ENCODE data around the gene SEL1L2.

Gene SEL1L2

GRCh38 chr20:13930281-13930680 is 60.1 kb downstream of the SEL1L2 start:
- no peak for DNase-seq (ENCODE audit: extremely low read depth, low read depth)
- TF ChIP-seq CTCF (IDR thresholded peaks at IDR 0.05; ENCODE audit: low read depth, low read length), result no peak

- TF ChIP-seq CTCF (IDR thresholded peaks at IDR 0.05; ENCODE audit: low read depth, low read length), result no peak
- no peak for DNase-seq (ENCODE audit: extremely low read depth, low read depth)
Measured at GRCh38 chr20:13929836-13930235, 60.6 kb downstream of the SEL1L2 start.

GRCh38 chr20:13928901-13929300 is 61.5 kb downstream of the SEL1L2 start:
- TF ChIP-seq CTCF (IDR thresholded peaks at IDR 0.05; ENCODE audit: low read depth, low read length), result no peak
- no peak for DNase-seq (ENCODE audit: extremely low read depth, low read depth)

- no peak for DNase-seq (ENCODE audit: extremely low read depth, low read depth)
- TF ChIP-seq CTCF (IDR thresholded peaks at IDR 0.05; ENCODE audit: low read depth, low read length), result no peak
Measured at GRCh38 chr20:13927171-13927570, 63.2 kb downstream of the SEL1L2 start.

GRCh38 chr20:13922241-13922640 is 68.2 kb downstream of the SEL1L2 start:
- DNase-seq (ENCODE audit: extremely low read depth, low read depth), result no peak
- no peak for TF ChIP-seq CTCF (IDR thresholded peaks at IDR 0.05; ENCODE audit: low read depth, low read length)

- DNase-seq (ENCODE audit: extremely low read depth, low read depth), result no peak
- no peak for TF ChIP-seq CTCF (IDR thresholded peaks at IDR 0.05; ENCODE audit: low read depth, low read length)
Measured at GRCh38 chr20:13915284-13915683, 75.1 kb downstream of the SEL1L2 start.

- no peak for TF ChIP-seq CTCF (IDR thresholded peaks at IDR 0.05; ENCODE audit: low read depth, low read length)
- DNase-seq (ENCODE audit: extremely low read depth, low read depth), result no peak
Measured at GRCh38 chr20:13913572-13913971, 76.8 kb downstream of the SEL1L2 start.

Data from AG09319 (cell line).